ENCODE results near the gene AQP9.

AQP9 gene

GRCh38 chr15:58141894-58142293 is 3.7 kb downstream of the AQP9 start:
- no peak for DNase-seq

- no peak for DNase-seq
These were observed 4.8 kb downstream of the AQP9 start for GRCh38 chr15:58142827-58143461.

- DNase-seq = no peak
These were observed 7.4 kb downstream of the AQP9 start for GRCh38 chr15:58145606-58146005.

- no peak for DNase-seq
These were observed 8.0 kb downstream of the AQP9 start for GRCh38 chr15:58146211-58146610.

- DNase-seq = no peak
These were observed 8.6 kb downstream of the AQP9 start for GRCh38 chr15:58146749-58147148.

- DNase-seq = no peak
These were observed 9.0 kb downstream of the AQP9 start for GRCh38 chr15:58147171-58147611.

GRCh38 chr15:58148120-58148519 is 9.9 kb downstream of the AQP9 start:
- no peak for DNase-seq

GRCh38 chr15:58148633-58149445 is 10.7 kb downstream of the AQP9 start:
- DNase-seq = no peak

- no peak for DNase-seq
These were observed 16.6 kb downstream of the AQP9 start for GRCh38 chr15:58154769-58155168.

- DNase-seq = no peak
These were observed 21.7 kb downstream of the AQP9 start for GRCh38 chr15:58159827-58160386.

GRCh38 chr15:58161436-58161930 is 23.3 kb downstream of the AQP9 start:
- no peak for DNase-seq

GRCh38 chr15:58163985-58164384 is 25.8 kb downstream of the AQP9 start:
- DNase-seq = no peak

- DNase-seq = no peak
These were observed 26.7 kb downstream of the AQP9 start for GRCh38 chr15:58164926-58165325.

- no peak for DNase-seq
These were observed 27.5 kb downstream of the AQP9 start for GRCh38 chr15:58165661-58166060.

- DNase-seq = no peak
These were observed 29.0 kb downstream of the AQP9 start for GRCh38 chr15:58167095-58167691.

- DNase-seq = no peak
These were observed 31.8 kb downstream of the AQP9 start for GRCh38 chr15:58169934-58170333.

- DNase-seq = no peak
These were observed 33.4 kb downstream of the AQP9 start for GRCh38 chr15:58171476-58172061.

- DNase-seq = no peak
These were observed 36.5 kb downstream of the AQP9 start for GRCh38 chr15:58174709-58175108.

GRCh38 chr15:58175955-58176354 is 37.8 kb downstream of the AQP9 start:
- DNase-seq = no peak

GRCh38 chr15:58178668-58179067 is 40.5 kb downstream of the AQP9 start:
- no peak for DNase-seq

- no peak for DNase-seq
These were observed 41.0 kb downstream of the AQP9 start for GRCh38 chr15:58179206-58179605.

GRCh38 chr15:58179741-58180381 is 41.7 kb downstream of the AQP9 start:
- no peak for DNase-seq
